ENCODE data around the gene SIPA1. TPM values are rescaled to one million over a fixed set of nuclear protein-coding genes. Genes with fewer than 3 reads are reported as not detected.
A peak's percentile ranks its signal among the peaks of the same experiment; 100 is the strongest.

The SIPA1 gene
- total and polyA plus RNA-seq, 9 of the 15 experiments (the other 6 are each of a cell fraction or from before 2014, with no cell fraction given): 0.25 to 85.8 (median 16.8) TPM

- Histone ChIP-seq H3K9me1 (ENCODE audit: control insufficient read depth, insufficient read depth, low read length) (no peaks in the 10 kb centered on the region), H3K4me2 (ENCODE audit: insufficient read depth, low read length) (no peak overlapping the region), H3K27me3 (ENCODE audit: control insufficient read depth in 2 of 2, insufficient read depth in 2 of 2, low read length in 2 of 2) (no peaks in the 10 kb centered on the region), H2AFZ (ENCODE audit: low read depth, low read length) (no peak overlapping the region), H3K36me3 (ENCODE audit: control insufficient read depth, insufficient read depth, low read length) (peaks cover 26% of the 10 kb centered on the region; the same call in 1 of the 3 replicates), H4K20me1 (replicated peaks; ENCODE audit: control insufficient read depth, insufficient read depth, low read length) (no peaks in the 10 kb centered on the region), H3K79me2 (ENCODE audit: control insufficient read depth, insufficient read depth, low read length) (no peaks in the 10 kb centered on the region), H3K4me1 (replicated peaks in 1 of 2; ENCODE audit: control insufficient read depth in 2 of 2, insufficient read depth in 2 of 2, low read length in 2 of 2) (peaks cover 6 to 27% of the 10 kb centered on the region in 2 experiments; a peak in 4 of 5 replicates), H3K27ac (ENCODE audit: extremely low read depth, low read depth, low read length) (no peak overlapping the region), H3K9me3 (replicated peaks; ENCODE audit: control insufficient read depth, insufficient read depth, low read depth, low read length) (no peaks in the 10 kb centered on the region), H3K4me3 (no peak overlapping the region), H3K9ac (ENCODE audit: insufficient read depth in 1 of 2, low read depth in 2 of 2, low read length in 2 of 2) (no peak overlapping the region)
- POLR2A ChIA-PET: interaction anchor here (0.5 to 2.5 kb wide), 4 partner anchors 11 to 257 kb away, joined by 3 to 7 read pairs (median 4); no protein-coding TSS in a partner anchor
- CTCF ChIA-PET (ENCODE audit: low intra/inter-chr PET ratio): no interaction called here
- DNase-seq (ENCODE audit: extremely low read depth in 1 of 4, low spot score in 3 of 4) (no peak), ATAC-seq (no peak), FAIRE-seq (no peak)
- 92% methylated on average over 14 of the region's 49 CpGs for whole genome bisulfite sequencing (ENCODE audit: insufficient coverage, low coverage, missing lambda C conversion rate)
- no TSS peak for BruUV-seq (replicated peaks)
- in situ Hi-C loops (cut with MboI) (no loop called here), intact Hi-C loops (cut with micrococcal nuclease) (no loop called here)
- TF ChIP-seq POLR2G (IDR thresholded peaks at IDR 0.05; ENCODE audit: low read depth, low read length): peak; percentile 42; the same call in 1 of the 2 replicates
- TF ChIP-seq ZBTB33 (CRISPR knock-in tag; IDR thresholded peaks at IDR 0.05): peak; percentile 59; the same call in 1 of the 2 replicates
- TF ChIP-seq KAT2B (IDR thresholded peaks at IDR 0.05; ENCODE audit: low read depth, low read length): no peak
- no peak for TF ChIP-seq IRF1 (CRISPR knock-in tag; IDR thresholded peaks at IDR 0.05; ENCODE audit: borderline replicate concordance)
- no peak for TF ChIP-seq TRIM25 (IDR thresholded peaks at IDR 0.05; ENCODE audit: borderline replicate concordance)
- no peak for TF ChIP-seq ZNF318 (IDR thresholded peaks at IDR 0.05; ENCODE audit: borderline replicate concordance in 1 of 2, low read depth in 1 of 2)
- TF ChIP-seq ZNF431 (CRISPR knock-in tag; IDR thresholded peaks at IDR 0.05): no peak
These were observed 38.5 kb upstream of the SIPA1 start for GRCh38 chr11:65599216-65599954.
